Right forelimb (tissue), 1 donor: ENCODE results near the gene PPFIA3.
"Not testable (repeated sequence)": the region's sequence is repeated elsewhere in the genome, so short reads cannot be mapped to it uniquely, and the experiment has no call there.

Experiments used
- DNase-seq: peaks from one replicate; pipeline ENCODE4 v3.0.0-alpha.2; 2018

Gene PPFIA3

GRCh38 chr19:49125025-49125731, 5.8 kb downstream of the PPFIA3 start:
- no peak for DNase-seq

- no peak for DNase-seq
Observed at GRCh38 chr19:49126575-49126974, 7.2 kb downstream of the PPFIA3 start.

- DNase-seq, result not testable (repeated sequence)
Observed at GRCh38 chr19:49127225-49127624, 7.9 kb downstream of the PPFIA3 start.

- peak; percentile 99 for DNase-seq
Observed at GRCh38 chr19:49127674-49128544, 8.6 kb downstream of the PPFIA3 start.

- no peak for DNase-seq
Observed at GRCh38 chr19:49128545-49129237, 9.3 kb downstream of the PPFIA3 start.

GRCh38 chr19:49129238-49129583, 9.9 kb downstream of the PPFIA3 start:
- DNase-seq, result no peak

GRCh38 chr19:49130325-49130724, 11.0 kb downstream of the PPFIA3 start:
- no peak for DNase-seq

GRCh38 chr19:49132974-49133609, 13.7 kb downstream of the PPFIA3 start:
- no peak for DNase-seq

- DNase-seq, result peak; percentile 80
Observed at GRCh38 chr19:49133621-49134454, 14.5 kb downstream of the PPFIA3 start.

- DNase-seq, result no peak
Observed at GRCh38 chr19:49135686-49136085, 16.3 kb downstream of the PPFIA3 start.

GRCh38 chr19:49136771-49137171, 17.4 kb downstream of the PPFIA3 start:
- no peak for DNase-seq

GRCh38 chr19:49140951-49141350, 21.6 kb downstream of the PPFIA3 start:
- DNase-seq, result no peak

- no peak for DNase-seq
Observed at GRCh38 chr19:49141352-49141751, 22.0 kb downstream of the PPFIA3 start.

- DNase-seq, result peak; percentile 89
Observed at GRCh38 chr19:49142866-49143335, 23.6 kb downstream of the PPFIA3 start.

GRCh38 chr19:49145573-49146407, 26.4 kb downstream of the PPFIA3 start:
- DNase-seq, result peak; percentile 88

- not testable (repeated sequence) for DNase-seq
Observed at GRCh38 chr19:49146408-49146770, 27.0 kb downstream of the PPFIA3 start.

GRCh38 chr19:49148044-49148682, 28.8 kb downstream of the PPFIA3 start:
- DNase-seq, result no peak

- DNase-seq, result peak; percentile 96
Observed at GRCh38 chr19:49148784-49149651, 29.7 kb downstream of the PPFIA3 start.

- DNase-seq, result peak; percentile 92
Observed at GRCh38 chr19:49149652-49150105, 30.3 kb downstream of the PPFIA3 start.
